GM19193 (cell line): ENCODE data around the gene TMEM132D.

Experiments
- POLR2A ChIP-seq: IDR thresholded peaks from 4 replicates; pipeline ENCODE4 v1.6.1; 2011; ENCODE audit not compliant: insufficient read depth, insufficient read length; ENCODE audit errors: extremely low read depth

The TMEM132D gene

DNA sequence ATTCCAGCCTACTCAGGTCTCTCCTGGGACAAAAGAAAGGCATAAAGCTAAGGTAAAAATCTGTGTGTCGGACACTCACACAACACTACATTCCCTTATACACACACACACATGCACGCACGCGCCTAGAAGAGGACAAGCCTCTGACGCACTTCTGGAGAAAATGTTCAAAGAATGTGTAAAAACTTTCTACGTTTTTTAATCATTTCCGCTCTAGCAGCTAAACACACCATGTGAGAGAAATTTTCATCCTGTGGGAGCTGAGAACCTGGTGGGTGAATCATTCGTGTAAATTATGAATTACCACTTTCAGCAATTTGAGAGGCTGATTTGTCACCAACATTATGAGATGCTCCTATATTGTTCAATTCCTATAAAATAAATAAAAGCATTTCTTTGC is 494.5 kb downstream of the TMEM132D start:
- no peak for TF ChIP-seq POLR2A

DNA sequence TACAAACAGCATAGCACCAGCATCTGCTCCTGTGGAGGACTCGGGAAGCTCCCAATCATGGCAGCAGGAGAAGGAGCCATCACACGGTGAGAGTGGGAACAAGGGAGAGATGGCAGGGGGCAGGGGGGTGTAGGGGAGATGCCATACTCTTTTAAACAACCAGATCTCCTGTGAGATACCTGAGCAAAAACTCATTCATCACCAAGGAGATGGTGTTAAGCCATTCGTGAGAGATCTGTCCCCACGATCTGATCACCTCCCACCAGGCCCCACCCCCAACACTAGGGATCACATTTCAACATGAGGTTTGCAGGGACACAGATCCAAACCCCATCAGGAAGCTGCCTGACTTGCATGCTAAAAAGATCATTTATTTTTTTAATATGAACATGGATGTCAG is 499.3 kb downstream of the TMEM132D start:
- TF ChIP-seq POLR2A: no peak

DNA sequence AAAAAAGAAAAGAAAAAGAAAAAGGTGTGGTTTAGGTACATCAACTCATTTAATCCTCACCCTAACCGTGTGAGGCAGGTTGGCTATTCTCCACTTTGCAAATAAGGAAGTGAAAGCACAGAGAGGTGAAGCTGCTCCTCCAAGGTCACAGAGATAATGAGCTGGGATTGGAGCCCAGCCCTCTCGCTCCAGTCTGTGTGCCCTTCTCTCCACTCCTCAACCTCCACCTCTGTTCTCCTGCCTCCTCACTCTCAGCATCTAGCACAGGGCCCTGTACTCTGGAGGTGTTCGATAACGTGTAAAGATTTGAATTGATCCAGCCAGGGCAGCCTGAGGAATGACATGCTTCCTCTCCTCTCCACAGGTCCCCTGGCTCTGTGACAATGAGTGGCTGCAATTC is 502.3 kb downstream of the TMEM132D start:
- TF ChIP-seq POLR2A: no peak

DNA sequence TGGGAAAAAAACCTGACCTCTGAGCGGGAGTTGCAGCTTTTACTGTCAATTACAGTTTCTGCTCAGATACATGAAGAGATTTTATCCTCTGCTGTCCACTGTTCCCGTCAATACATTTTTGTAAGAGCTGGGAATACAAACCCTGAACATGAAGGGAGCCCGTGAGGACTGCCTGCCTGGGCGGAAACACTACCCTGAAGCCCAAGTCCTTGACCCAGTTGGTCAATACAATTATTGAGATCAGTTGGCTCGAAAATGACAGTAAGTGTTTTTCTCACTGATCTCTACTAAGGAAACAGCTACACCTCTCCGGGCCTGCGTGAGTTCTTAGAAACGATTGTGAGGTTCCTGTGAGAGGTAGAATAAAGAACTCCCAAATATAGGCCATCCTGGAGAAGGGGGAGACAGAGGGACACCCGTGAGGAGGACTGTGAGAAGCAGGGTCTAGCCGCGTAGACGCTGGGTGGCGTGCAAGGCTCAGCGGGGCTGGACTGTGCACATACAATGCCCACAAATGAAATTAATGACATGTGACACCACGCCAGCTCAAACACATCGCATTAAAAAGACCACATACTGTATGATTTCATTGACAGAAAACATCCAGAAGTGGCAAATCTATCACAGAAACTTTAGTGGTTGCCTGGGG is 509.5 kb downstream of the TMEM132D start:
- TF ChIP-seq POLR2A: no peak

DNA sequence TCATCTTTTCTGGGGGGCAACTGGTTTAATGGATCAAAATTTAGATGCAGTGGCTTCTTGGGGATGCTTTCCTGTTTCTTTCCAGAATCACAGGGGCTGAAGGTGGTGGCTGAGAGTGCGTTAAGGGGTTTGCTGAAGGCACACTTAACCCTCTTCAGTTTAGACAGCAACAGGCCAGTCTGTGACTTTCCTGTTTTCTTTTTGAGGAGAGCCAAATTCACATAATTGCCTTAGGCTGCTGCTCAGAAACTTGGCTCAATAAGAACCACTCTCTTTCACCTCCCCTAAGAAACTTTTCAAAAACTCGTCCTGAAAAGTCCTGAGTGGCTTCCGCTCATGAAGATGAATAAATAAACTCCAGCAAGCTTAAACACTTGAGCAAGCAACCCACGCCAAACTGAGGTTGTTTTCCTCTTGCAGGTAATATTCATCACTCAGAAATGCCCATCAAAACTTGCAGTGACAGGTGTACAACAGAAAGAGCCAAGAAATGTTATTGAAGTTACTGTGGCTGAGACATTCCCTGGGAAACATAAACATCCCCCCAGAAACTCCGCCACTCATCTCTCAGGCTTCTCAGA is 510.4 kb downstream of the TMEM132D start:
- TF ChIP-seq POLR2A: no peak

DNA sequence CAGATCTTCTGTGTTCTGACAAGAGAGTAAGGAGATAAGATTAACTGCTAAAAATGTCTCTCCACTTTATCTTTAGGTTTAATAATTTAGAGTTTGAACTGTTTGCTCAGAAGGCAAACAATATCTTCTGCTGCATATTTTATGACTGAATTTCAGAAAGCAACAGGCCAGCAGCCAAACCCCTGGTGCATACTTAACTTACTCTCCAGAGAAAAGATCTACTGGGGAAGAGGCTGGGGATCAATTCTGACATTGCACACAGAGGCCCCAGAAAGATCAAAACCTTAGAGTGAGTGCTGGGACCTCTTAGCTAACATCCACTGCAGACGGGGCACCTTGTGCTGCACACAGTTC is 518.2 kb downstream of the TMEM132D start:
- no peak for TF ChIP-seq POLR2A

DNA sequence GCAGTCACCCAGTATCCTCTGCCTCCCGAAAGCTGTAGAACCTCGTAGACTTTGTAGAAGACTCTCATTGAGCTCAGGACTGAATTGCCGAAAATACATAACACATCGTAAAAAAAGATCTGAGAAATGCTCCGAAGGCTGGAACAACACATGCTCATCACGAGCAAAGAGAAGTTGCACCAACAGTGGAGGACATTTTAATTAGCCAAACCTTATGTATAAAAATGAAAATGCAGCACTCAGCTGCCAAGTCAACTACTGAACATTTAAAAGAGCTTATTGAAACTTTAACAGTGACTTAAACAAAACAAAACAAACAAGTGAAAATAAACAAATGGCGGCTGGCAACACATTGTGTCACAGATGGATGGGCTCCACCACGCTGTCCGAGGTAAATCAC is 519.9 kb downstream of the TMEM132D start:
- no peak for TF ChIP-seq POLR2A

DNA sequence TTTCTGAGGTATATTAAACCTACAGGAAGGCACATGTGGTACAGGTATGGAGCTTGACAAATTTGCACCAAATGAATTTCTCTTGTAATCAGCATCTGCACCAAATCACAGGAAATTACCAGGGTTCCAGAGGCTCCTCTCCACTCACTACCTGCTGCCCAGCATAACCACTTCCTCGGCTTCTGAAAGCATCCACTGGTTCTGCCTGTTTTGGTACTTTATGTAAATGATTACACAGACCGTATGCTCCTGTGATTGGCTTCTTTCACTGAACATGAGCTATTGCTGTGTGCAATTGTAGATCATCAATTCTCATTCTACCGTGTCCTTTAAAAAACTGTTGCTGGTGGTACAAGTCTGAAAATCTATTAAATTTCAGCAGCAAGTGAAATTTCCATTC is 522.1 kb downstream of the TMEM132D start:
- TF ChIP-seq POLR2A: no peak

DNA sequence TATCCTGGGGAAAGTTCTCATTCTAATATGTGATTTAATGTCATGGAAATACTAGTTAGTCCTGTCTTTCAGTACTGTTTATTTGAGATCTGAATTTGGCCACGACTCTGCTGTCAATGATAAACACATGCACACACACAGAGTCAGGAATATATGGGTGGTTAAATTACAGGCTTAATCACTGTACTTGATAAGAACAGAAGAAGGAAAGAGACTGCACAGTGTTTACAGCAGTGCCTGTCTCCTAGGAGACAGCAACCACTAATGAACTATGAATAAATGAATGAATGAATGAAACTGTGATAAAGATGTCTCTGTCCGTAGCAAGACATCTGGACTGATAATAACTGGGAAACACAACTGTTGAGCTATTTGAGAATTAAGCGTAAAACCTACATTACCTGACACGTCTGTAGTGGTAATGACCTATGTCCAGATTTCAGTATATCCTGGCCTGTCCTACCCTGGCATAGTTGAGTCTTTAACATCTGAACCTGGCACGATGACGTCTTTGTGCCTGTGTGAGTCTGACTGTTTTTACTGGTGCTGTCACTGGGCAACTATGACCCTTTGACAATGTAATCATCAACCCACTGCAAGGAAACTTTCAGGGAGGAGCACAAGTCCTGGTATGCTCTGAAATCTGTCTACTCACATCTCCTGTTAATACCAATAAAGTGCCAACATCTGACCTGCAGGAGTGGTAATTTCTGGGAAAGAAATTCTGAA is 524.6 kb downstream of the TMEM132D start:
- TF ChIP-seq POLR2A: no peak

DNA sequence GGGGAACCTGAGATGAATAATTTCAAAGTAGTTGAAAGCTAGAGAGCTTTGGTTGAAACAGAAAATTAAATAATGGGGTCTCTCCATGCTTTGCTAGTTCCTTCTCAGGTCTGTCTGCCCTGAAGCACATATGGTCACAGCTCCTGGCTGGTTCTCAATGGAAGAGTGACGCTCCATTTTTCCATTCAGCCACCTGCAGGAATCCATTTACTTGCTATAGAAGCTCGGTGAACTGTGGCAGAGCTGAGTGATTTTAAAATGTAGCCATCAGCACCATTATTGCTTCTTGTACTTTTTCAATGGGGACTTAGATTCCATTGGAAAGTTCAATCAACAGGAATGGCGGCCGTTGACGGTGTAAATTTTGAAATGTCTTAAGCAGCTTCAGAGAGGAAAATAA is 525.3 kb downstream of the TMEM132D start:
- no peak for TF ChIP-seq POLR2A

DNA sequence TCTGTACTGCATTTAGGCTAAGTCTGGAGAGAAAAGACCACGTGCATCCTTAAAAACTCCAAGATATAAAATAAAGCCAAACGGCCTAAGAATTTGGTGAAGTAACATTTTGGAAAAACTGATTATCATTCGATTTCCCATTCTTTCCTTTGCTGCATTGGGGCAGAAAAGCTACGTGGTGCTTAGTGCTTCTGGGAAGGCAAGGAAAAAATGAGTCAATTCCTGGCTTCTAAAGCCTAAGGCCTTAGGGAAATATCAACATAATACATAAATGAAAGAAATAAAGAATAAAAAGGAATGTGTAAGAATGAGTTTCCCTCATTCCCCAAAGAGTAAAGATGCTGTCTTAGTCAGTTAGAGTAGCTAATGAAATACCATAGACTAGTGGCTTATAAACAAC is 530.1 kb downstream of the TMEM132D start:
- no peak for TF ChIP-seq POLR2A

DNA sequence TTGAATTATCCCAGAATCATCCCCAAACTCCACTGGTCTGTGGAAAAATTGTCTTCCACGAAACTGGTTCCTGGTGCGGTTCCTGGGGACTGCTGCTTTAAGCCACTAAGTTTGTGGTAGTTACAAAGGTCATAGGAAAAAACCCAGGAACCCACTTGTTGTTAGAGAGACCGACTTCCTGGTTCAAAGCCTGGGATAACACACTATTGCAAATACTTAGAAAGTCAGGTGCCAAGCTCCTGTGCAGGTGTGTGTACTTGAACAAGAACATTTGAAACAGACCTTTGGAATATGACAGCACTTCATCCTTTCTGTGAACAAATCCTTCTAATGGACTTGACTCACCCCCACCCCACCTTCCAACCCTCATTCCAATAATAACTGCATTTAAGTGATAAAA is 530.9 kb downstream of the TMEM132D start:
- no peak for TF ChIP-seq POLR2A

DNA sequence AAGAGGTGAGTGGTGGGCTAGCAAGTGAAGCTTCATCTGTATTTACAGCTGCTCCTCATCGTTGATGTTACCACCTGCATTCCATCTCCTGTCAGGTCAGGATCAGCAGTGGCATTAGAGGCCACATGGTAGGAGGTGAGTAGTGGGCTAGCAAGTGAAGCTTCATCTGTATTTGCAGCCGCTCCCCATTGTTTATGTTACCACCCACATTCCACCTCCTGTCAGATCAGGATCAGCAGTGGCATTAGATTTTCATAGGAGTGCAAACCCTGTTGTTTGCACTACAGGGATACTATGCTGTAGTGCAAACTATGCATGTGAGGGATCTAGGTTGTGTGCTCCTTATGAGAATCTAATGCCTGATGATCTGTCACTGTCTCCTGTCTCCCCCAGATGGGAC is 531.5 kb downstream of the TMEM132D start:
- no peak for TF ChIP-seq POLR2A

DNA sequence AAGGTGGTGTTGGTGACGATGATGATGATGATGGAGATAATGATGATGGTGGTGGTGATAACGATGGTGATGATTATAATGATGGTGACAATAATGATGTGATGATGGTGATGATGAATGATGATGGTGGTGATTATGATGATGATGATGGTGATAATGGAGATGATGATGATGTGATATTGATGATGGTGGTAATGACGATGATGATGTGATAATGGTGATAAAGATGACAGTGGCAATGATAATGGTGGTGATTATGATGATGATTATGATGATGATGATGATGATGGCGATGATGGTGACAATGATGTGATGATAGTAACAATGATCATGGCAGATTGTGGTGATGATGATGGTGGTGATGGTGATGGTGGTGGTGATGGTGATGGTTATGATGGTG is 532.6 kb downstream of the TMEM132D start:
- no peak for TF ChIP-seq POLR2A

DNA sequence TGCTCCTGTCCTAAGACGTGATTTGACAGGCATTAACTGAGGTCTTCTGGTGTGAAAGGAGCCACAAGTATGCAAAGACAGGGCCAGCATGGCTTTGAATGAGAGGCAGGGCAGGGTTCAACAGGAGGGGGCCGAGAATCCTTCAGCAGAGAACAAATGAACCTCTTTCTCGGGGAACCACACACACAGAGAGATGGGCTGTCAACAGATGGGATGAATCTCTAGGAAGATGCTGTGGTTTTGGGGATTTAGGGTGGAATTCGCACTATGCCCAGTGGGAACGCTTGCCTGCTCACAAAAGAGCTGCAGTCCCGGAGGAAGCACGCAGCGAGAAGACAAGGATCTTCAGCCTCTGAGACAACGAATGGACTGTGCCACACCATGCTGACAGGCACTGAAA is 537.2 kb downstream of the TMEM132D start:
- TF ChIP-seq POLR2A: no peak

DNA sequence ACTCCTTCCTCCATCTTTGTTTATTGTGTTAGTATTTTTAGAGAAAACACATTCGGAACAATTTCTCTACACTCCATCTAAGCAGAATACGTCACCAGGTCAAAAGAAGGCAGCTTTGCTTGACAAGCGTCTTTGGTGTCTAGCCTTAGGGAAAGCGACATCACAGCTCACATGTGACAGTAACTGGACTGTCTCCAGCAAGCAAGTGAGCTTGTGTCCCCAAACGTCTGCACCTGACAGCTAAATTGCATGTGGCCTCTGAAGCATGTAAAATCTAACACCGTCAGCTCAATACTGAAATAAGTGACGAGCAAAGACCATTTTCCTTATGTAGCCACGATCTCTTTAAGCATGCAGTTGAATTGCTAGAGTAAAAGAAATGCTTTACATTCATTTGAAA is 540.8 kb downstream of the TMEM132D start:
- no peak for TF ChIP-seq POLR2A

DNA sequence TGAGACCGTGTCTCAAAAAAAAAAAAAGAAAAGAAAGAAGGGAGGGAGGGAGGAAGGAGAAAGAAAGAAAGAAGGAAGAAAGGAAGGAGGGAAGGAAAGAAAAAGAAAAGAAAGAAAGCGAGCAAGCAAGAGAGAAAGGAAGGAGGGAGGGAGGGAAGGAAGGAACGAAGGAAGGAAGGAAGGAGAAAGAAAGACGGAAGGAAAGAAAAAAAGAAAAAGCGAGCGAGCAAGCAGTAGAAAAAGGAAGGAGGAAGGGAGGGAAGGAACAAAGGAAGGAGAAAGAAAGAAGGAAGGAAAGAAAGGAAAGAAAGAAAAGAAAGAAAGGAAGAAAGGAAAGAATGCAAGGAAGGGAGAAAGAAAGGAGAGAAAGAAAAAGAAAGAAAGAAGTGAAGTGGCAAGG is 546.6 kb downstream of the TMEM132D start:
- TF ChIP-seq POLR2A: no peak

DNA sequence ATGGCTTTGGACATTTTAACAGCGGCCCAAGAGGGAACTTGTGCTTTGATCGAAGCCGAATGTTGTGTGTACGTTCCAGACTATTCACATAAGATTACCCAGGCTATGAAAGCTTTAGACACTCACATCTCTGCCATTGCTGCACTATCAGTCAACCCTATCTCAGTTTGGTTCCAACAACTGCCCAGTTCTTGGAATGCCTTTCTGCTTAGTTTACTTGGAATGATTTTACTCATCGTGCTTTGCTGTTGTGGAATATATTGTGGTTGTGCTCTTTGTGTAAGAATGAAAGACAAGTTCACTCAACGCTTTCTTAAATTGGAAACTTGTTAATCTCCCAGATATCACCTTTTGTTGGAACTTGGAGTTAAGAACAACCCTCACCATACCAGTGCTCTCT is 552.3 kb downstream of the TMEM132D start:
- TF ChIP-seq POLR2A: no peak

DNA sequence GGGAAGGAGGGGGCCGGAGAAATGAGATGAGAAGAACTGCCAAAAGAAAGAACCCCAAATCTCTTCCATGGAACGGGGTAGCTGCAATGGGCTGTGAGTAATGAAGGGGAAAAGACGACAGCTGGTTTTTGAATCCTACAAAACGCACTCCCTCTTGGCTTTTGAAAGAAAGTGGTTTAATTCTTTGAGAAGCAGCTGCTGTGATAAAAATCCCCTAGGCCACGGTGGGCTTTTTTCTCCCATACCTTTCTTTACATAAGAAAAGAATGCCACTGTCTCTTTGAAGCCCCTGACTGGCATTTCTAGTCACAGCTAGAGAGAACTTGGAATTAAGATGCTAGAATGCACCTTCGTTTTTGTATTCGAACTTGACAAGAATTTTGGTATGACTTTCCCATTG is 564.5 kb downstream of the TMEM132D start:
- no peak for TF ChIP-seq POLR2A
